ENCODE results near the gene LYL1. TPM values are rescaled to one million over a fixed set of nuclear protein-coding genes. Genes with fewer than 3 reads are reported as not detected.

The LYL1 gene
- total RNA-seq, 1 experiment from 2014 or later = 0.63 TPM

DNA sequence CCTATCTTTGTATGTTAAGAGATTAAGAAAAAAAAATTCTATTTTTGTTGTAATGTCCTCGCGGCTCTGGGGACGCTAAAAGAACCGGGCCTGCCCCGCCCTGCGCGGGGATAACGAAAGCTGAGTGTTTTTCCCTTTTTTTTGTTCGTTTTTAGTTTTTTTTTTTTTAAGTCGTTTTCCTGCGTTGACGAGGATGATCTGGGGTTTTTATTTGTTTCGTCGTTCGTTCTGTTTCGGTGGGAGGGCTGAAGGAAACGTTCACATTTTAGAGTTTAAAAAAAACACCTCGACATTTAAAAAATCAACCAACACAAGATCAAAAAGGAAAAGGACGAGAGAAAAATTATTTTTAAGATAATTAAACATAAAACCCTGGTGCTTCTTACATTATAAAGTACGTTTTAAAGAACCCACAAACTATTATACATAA lies 5.6 kb downstream of the LYL1 start:
- peaks cover 13% of the 10 kb centered on the region for H3K23me2 ChIP-seq (ENCODE audit: insufficient read length, low read depth, low read length, poor library complexity, severe bottlenecking)
- H3K9me3 ChIP-seq (ENCODE audit: control insufficient read depth, low read depth, low read length) = no peaks in the 10 kb centered on the region
- no peaks in the 10 kb centered on the region for H3K79me2 ChIP-seq (ENCODE audit: insufficient read depth, low read length)
- peaks cover 39% of the 10 kb centered on the region; the same call in 1 of the 2 replicates for H3K27me3 ChIP-seq (ENCODE audit: insufficient read depth, low read length)
- no peaks in the 10 kb centered on the region for H3K79me1 ChIP-seq (ENCODE audit: insufficient read depth, low read depth, low read length, poor library complexity, severe bottlenecking)
- Mint-ChIP-seq H3K36me3 (ENCODE audit: insufficient read depth in 1 of 3, low read depth in 3 of 3) (peaks cover 0 to 3% (median 0%) of the 10 kb centered on the region in 3 experiments; a peak in 2 of 7 replicates), H3K4me3 (peak overlapping the region in 1 of 2 experiments; percentile 5; a peak in 2 of 5 replicates), H3K27ac (no peak overlapping the region), H3K4me1 (peaks cover 29 to 44% of the 10 kb centered on the region in 2 experiments), H3K9me3 (peaks cover 7% of the 10 kb centered on the region in 2 experiments; a peak in 4 of 5 replicates), H3K27me3 (ENCODE audit: low read depth) (peaks cover 88% of the 10 kb centered on the region)
- H4K20me1 ChIP-seq (ENCODE audit: control insufficient read depth, insufficient read depth, insufficient read length) = no peaks in the 10 kb centered on the region
- no peak overlapping the region for H3K23ac ChIP-seq (ENCODE audit: insufficient read length, low read depth, low read length)
- H3K27ac ChIP-seq (ENCODE audit: insufficient read length, low read depth, low read length) = no peak overlapping the region
- H2AFZ ChIP-seq (ENCODE audit: low read length) = no peak overlapping the region
- H2BK12ac ChIP-seq (ENCODE audit: insufficient read length, low read depth, low read length) = no peak overlapping the region
- H2BK15ac ChIP-seq (ENCODE audit: low read depth, low read length) = no peak overlapping the region
- H2BK5ac ChIP-seq (ENCODE audit: insufficient read length, low read length) = no peak overlapping the region
- no peak overlapping the region for H3K9ac ChIP-seq (ENCODE audit: extremely low read depth, insufficient read length, low read length)
- no peak overlapping the region for H2BK20ac ChIP-seq (ENCODE audit: low read depth, low read length, poor library complexity, severe bottlenecking)
- no peak overlapping the region for H4K8ac ChIP-seq (replicated peaks; ENCODE audit: insufficient read length, low read depth, low read length)
- H4K5ac ChIP-seq (ENCODE audit: insufficient read length, low read depth, low read length) = no peak overlapping the region
- H3K4ac ChIP-seq (ENCODE audit: low read depth, low read length) = no peak overlapping the region
- no peak for DNase-seq
- no peak overlapping the region for H3K18ac ChIP-seq (ENCODE audit: insufficient read length, low read depth, low read length)
- H3K4me2 ChIP-seq (ENCODE audit: insufficient read depth, insufficient read length, low read length) = no peak overlapping the region
- H3K14ac ChIP-seq (ENCODE audit: insufficient read depth, low read length) = no peak overlapping the region
- H3K56ac ChIP-seq (ENCODE audit: insufficient read length, low read depth, low read length) = no peak overlapping the region
- no peak overlapping the region for H3T11ph ChIP-seq (ENCODE audit: low read length)
- no peak overlapping the region for H2BK120ac ChIP-seq (ENCODE audit: low read depth, low read length, poor library complexity, severe bottlenecking)
- no peaks in the 10 kb centered on the region for H3K4me1 ChIP-seq (ENCODE audit: insufficient read depth, low read length)
- TF ChIP-seq, protein P1, sequence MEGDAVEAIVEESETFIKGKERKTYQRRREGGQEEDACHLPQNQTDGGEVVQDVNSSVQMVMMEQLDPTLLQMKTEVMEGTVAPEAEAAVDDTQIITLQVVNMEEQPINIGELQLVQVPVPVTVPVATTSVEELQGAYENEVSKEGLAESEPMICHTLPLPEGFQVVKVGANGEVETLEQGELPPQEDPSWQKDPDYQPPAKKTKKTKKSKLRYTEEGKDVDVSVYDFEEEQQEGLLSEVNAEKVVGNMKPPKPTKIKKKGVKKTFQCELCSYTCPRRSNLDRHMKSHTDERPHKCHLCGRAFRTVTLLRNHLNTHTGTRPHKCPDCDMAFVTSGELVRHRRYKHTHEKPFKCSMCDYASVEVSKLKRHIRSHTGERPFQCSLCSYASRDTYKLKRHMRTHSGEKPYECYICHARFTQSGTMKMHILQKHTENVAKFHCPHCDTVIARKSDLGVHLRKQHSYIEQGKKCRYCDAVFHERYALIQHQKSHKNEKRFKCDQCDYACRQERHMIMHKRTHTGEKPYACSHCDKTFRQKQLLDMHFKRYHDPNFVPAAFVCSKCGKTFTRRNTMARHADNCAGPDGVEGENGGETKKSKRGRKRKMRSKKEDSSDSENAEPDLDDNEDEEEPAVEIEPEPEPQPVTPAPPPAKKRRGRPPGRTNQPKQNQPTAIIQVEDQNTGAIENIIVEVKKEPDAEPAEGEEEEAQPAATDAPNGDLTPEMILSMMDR (conservative IDR thresholded peaks at IDR 0.05) = no peak
- no CpG with 5 or more reads among the region's 20 CpGs for WGBS (ENCODE audit: extremely low coverage, insufficient read length, low lambda C conversion rate)
- no peak overlapping the region for H2AK5ac ChIP-seq (ENCODE audit: insufficient read length, low read length)
- H4K91ac ChIP-seq (ENCODE audit: insufficient read length, low read depth, low read length) = no peak overlapping the region

All from H9 (cell line).